Bronchial epithelial cell (primary cell): ENCODE measurements around the gene ITPKB. TPM values are rescaled to one million over a fixed set of nuclear protein-coding genes. Genes with fewer than 3 reads are reported as not detected.
"Not testable (repeated sequence)": the region's sequence is repeated elsewhere in the genome, so short reads cannot be mapped to it uniquely, and the experiment has no call there.

ENCODE experiments used
- DNase-seq: peaks from one replicate; pipeline ENCODE4 v3.0.0-alpha.2; 2010; ENCODE audit warnings: low read depth
- FAIRE-seq: peaks from 2 replicates; lab custom pipeline; 2011; peaks lifted over from hg19 to GRCh38; lab: Jason Lieb, UNC
- H3K27me3 ChIP-seq: 2 replicates; pipeline ENCODE4 v1.5.1; 2011; ENCODE audit warnings: low read length; ENCODE audit not compliant: control insufficient read depth, insufficient read depth
- H3K36me3 ChIP-seq: 2 replicates; pipeline ENCODE4 v1.5.1; 2011; ENCODE audit warnings: low read length; ENCODE audit not compliant: control insufficient read depth, insufficient read depth
- H3K4me3 ChIP-seq: 2 replicates; pipeline ENCODE4 v1.5.1; 2011; ENCODE audit warnings: mild to moderate bottlenecking, low read depth, low read length, control low read depth
- total RNA-seq: library from RNA; depleted of rRNA; stranded (reverse); fragments of >200 nt; gene quantifications from 2 replicates; pipeline ENCODE4 v1.2.1, GENCODE V29; 2014
- TF ChIP-seq, protein P1 (sequence below): IDR thresholded peaks from 2 replicates; pipeline ENCODE4 v1.5.1; 2011; ENCODE audit warnings: mild to moderate bottlenecking, moderate library complexity, low read length, control low read depth, inconsistent platforms; ENCODE audit not compliant: insufficient read depth, severe bottlenecking

The ITPKB gene
- total RNA-seq, 1 donor from 2014 or later = 1.3 TPM

DNA sequence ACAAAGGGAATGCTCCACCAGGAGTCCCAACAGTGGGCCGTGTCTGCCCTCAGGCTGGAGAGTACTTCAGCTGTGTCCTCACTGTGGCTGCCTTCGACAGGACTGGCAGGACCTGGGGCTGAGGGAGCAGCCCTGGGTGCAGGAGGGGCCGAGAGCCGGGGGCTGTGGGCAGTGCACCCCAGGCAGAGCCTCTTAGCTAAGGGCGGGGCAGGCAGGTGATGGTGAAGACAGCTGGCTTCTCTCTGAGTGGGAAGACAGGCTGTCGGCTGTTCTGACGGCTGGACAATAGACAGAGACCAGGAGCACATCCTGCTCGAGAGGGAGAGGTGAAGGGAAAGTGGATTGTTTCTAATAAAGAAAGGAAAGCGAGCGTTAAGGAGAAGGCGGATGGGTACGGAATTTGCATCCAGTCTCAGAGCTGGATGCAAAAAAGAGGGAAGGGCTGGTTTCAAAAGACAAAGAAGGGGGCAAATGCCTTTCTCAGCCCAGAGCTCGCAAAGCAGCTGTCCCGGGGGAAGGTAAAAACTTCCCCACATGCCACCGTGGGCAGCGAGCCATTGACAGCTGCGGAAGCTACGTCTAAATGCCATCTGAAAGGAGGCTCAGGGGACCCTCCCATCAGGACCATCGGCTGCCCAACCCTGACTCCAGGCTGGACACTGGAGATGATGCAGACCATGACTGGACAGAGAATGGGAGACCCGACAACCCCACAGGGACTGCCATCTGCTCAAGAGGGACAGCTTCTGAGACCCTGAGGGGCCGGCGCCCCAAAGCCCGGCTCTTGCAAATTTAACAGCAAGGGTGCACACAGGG is 98.6 kb downstream of the ITPKB start:
- H3K36me3 ChIP-seq = peaks cover 1% of the 10 kb centered on the region
- TF ChIP-seq, protein P1, sequence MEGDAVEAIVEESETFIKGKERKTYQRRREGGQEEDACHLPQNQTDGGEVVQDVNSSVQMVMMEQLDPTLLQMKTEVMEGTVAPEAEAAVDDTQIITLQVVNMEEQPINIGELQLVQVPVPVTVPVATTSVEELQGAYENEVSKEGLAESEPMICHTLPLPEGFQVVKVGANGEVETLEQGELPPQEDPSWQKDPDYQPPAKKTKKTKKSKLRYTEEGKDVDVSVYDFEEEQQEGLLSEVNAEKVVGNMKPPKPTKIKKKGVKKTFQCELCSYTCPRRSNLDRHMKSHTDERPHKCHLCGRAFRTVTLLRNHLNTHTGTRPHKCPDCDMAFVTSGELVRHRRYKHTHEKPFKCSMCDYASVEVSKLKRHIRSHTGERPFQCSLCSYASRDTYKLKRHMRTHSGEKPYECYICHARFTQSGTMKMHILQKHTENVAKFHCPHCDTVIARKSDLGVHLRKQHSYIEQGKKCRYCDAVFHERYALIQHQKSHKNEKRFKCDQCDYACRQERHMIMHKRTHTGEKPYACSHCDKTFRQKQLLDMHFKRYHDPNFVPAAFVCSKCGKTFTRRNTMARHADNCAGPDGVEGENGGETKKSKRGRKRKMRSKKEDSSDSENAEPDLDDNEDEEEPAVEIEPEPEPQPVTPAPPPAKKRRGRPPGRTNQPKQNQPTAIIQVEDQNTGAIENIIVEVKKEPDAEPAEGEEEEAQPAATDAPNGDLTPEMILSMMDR = no peak
- no peak for DNase-seq
- H3K27me3 ChIP-seq = no peaks in the 10 kb centered on the region
- no peak overlapping the region for H3K4me3 ChIP-seq
- FAIRE-seq = no peak

DNA sequence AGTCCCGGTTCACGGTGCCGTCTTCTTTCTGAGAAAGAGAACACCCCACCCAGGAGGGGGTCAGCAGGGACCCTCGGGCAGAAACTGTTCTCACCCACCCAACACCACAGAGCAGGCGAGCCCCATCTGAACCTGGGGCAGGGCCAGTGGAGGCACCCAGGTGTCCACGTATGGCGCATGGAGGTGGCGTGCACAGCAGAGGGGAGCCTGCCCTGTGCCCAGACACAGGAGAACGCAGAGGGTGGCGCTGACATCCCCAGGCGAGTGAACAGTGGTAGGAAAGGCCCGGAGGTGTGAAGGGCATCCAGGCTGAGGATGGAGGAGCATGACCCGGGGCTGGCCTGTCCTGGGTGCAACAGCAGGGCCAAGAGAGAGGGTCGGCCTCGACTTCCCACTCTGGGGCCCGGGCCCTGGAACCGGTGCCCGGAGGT is 99.4 kb downstream of the ITPKB start:
- TF ChIP-seq, protein P1 = no peak
- peaks cover 1% of the 10 kb centered on the region for H3K36me3 ChIP-seq
- H3K4me3 ChIP-seq = no peak overlapping the region
- FAIRE-seq = no peak
- DNase-seq = no peak
- H3K27me3 ChIP-seq = no peaks in the 10 kb centered on the region

- not testable (repeated sequence) for H3K36me3 ChIP-seq, FAIRE-seq, DNase-seq, H3K27me3 ChIP-seq, H3K4me3 ChIP-seq
Observed at GRCh38 chr1:226639206-226639605, 99.9 kb downstream of the ITPKB start.

GRCh38 chr1:226638608-226639007 is 100.5 kb downstream of the ITPKB start:
- no peak for FAIRE-seq
- H3K4me3 ChIP-seq = no peak overlapping the region
- no peaks in the 10 kb centered on the region for H3K27me3 ChIP-seq
- TF ChIP-seq, protein P1 = no peak
- peaks cover 1% of the 10 kb centered on the region for H3K36me3 ChIP-seq
- no peak for DNase-seq

GRCh38 chr1:226638001-226638601 is 101.0 kb downstream of the ITPKB start:
- DNase-seq (no peak), FAIRE-seq (no peak)
- H3K4me3 ChIP-seq = no peak overlapping the region
- H3K36me3 ChIP-seq = peaks cover 1% of the 10 kb centered on the region
- TF ChIP-seq, protein P1 = no peak
- H3K27me3 ChIP-seq = no peaks in the 10 kb centered on the region

GRCh38 chr1:226637147-226637935 is 101.7 kb downstream of the ITPKB start:
- Histone ChIP-seq H3K36me3 (peaks cover 1% of the 10 kb centered on the region), H3K27me3 (no peaks in the 10 kb centered on the region), H3K4me3 (no peak overlapping the region)
- DNase-seq (no peak), FAIRE-seq (no peak)
- TF ChIP-seq, protein P1 = peak; percentile 37
